Osteocyte (in vitro differentiated cells): ENCODE results near the gene TMCC3. TPM values are rescaled to one million over a fixed set of nuclear protein-coding genes. Genes with fewer than 3 reads are reported as not detected.

Experiments
- DNase-seq: peaks from one replicate; pipeline ENCODE4 v3.0.0; 2021; ENCODE audit warnings: mixed read lengths; ENCODE audit not compliant: unreplicated experiment; ENCODE audit errors: extremely low spot score
- H3K27ac Mint-ChIP-seq: one replicate; pipeline ENCODE4 v1.8.0; 2021; ENCODE audit warnings: mild to moderate bottlenecking, mixed read lengths; ENCODE audit not compliant: unreplicated experiment
- H3K27me3 Mint-ChIP-seq: one replicate; pipeline ENCODE4 v1.8.0; 2021; ENCODE audit warnings: mixed read lengths; ENCODE audit not compliant: unreplicated experiment
- H3K36me3 Mint-ChIP-seq: one replicate; pipeline ENCODE4 v1.8.0; 2021; ENCODE audit warnings: mixed read lengths; ENCODE audit not compliant: unreplicated experiment
- H3K4me1 Mint-ChIP-seq: one replicate; pipeline ENCODE4 v1.8.0; 2021; ENCODE audit warnings: mixed read lengths; ENCODE audit not compliant: unreplicated experiment
- H3K4me3 Mint-ChIP-seq: one replicate; pipeline ENCODE4 v1.8.0; 2021; ENCODE audit warnings: mild to moderate bottlenecking, moderate library complexity, mixed read lengths; ENCODE audit not compliant: unreplicated experiment
- H3K9me3 Mint-ChIP-seq: one replicate; pipeline ENCODE4 v1.8.0; 2021; ENCODE audit warnings: mixed read lengths; ENCODE audit not compliant: unreplicated experiment
- total RNA-seq: library from RNA; stranded (reverse); gene quantifications from 2 replicates; pipeline ENCODE4 v1.2.1, GENCODE V29; 2021
- TF ChIP-seq, protein P1 (sequence below): fragments of 200-600 bp; sonication (generic); IDR thresholded peaks from 2 replicates; pipeline ENCODE4 v1.5.0; 2021; ENCODE audit warnings: antibody characterized with exemption, mild to moderate bottlenecking, moderate library complexity

TMCC3 gene
- total RNA-seq, 1 donor from 2014 or later, result not detected

GRCh38 chr12:94566345-94566744 lies 84.0 kb downstream of the TMCC3 start:
- peaks cover 43% of the 10 kb centered on the region for H3K27me3 Mint-ChIP-seq
- H3K4me1 Mint-ChIP-seq, result peaks cover 7% of the 10 kb centered on the region
- no peaks in the 10 kb centered on the region for H3K9me3 Mint-ChIP-seq
- TF ChIP-seq, protein P1, sequence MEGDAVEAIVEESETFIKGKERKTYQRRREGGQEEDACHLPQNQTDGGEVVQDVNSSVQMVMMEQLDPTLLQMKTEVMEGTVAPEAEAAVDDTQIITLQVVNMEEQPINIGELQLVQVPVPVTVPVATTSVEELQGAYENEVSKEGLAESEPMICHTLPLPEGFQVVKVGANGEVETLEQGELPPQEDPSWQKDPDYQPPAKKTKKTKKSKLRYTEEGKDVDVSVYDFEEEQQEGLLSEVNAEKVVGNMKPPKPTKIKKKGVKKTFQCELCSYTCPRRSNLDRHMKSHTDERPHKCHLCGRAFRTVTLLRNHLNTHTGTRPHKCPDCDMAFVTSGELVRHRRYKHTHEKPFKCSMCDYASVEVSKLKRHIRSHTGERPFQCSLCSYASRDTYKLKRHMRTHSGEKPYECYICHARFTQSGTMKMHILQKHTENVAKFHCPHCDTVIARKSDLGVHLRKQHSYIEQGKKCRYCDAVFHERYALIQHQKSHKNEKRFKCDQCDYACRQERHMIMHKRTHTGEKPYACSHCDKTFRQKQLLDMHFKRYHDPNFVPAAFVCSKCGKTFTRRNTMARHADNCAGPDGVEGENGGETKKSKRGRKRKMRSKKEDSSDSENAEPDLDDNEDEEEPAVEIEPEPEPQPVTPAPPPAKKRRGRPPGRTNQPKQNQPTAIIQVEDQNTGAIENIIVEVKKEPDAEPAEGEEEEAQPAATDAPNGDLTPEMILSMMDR, result no peak
- no peaks in the 10 kb centered on the region for H3K36me3 Mint-ChIP-seq
- no peak for DNase-seq
- H3K4me3 Mint-ChIP-seq, result no peak overlapping the region
- no peak overlapping the region for H3K27ac Mint-ChIP-seq

- Mint-ChIP-seq H3K4me3 (no peak overlapping the region), H3K27me3 (peaks cover 46% of the 10 kb centered on the region), H3K36me3 (no peaks in the 10 kb centered on the region), H3K9me3 (no peaks in the 10 kb centered on the region), H3K27ac (no peak overlapping the region), H3K4me1 (peaks cover 14% of the 10 kb centered on the region)
- no peak for DNase-seq
- TF ChIP-seq, protein P1, result no peak
Observed at GRCh38 chr12:94565683-94566082, 84.7 kb downstream of the TMCC3 start.

DNA sequence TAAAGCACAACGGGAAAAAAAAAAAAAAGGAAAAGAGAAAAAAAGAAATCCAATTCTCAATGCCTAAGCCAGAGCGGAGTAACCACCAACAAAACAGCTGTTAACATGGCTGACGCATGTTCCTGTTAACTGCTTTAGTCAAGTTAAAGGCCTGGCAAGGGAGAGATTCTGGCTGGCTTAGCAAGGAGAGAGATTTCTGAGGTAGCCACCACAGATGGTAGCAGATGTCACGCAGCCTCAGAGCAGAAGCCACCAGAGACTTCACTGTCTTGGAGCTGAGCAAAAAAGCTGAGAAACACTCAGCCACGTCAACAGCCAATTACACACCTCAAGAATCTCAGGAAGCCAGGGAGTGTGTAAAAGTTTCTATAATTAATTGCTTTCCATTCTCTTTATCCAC lies 87.1 kb downstream of the TMCC3 start:
- no peak for DNase-seq
- Mint-ChIP-seq H3K27ac (no peak overlapping the region), H3K4me3 (no peak overlapping the region), H3K36me3 (no peaks in the 10 kb centered on the region), H3K27me3 (peaks cover 49% of the 10 kb centered on the region), H3K9me3 (no peaks in the 10 kb centered on the region), H3K4me1 (peaks cover 20% of the 10 kb centered on the region)
- TF ChIP-seq, protein P1, result no peak

GRCh38 chr12:94561943-94562411 lies 88.4 kb downstream of the TMCC3 start:
- no peak for DNase-seq
- Mint-ChIP-seq H3K27ac (no peak overlapping the region), H3K27me3 (peaks cover 51% of the 10 kb centered on the region), H3K36me3 (no peaks in the 10 kb centered on the region), H3K4me1 (peaks cover 20% of the 10 kb centered on the region), H3K9me3 (peaks cover 6% of the 10 kb centered on the region), H3K4me3 (no peak overlapping the region)
- TF ChIP-seq, protein P1, result no peak

DNA sequence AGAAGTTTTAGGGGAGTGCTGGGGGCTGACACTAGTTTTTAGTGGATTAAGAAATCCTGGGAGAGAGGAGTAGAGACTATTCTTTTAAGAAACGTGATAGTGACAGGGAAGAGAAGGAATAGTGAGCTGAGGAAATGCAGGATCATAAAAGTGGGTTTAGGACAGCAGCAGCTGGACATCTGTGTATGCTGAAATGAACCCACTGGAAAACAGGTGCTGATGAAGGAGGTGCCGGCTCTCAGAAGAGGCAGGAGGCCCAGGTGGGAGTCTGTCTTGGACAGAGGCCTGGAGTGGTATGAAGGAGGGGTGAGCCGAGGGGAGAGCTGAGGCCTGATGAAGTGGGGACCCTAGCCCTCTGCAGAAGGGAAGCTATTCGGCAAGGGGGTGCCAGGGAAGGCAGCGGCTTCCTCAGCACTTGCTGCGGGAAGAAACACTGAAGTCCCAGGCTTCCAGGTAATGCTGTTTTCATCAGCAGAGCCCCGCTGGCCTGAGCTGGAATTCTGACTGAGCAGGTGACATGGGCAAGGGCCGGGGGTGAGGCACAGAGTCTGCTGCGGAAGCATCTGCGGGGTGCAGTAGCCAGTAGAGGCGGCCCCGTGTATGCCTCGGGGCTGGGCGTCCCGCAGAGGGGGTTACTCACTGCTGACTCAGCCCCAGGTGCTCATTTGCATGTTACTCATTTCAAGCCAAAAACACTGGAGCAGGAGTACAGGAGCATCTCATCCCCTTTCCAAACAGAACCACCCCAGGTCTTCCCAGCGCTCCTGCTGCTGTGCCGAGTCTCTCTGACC lies 89.7 kb downstream of the TMCC3 start:
- Mint-ChIP-seq H3K27ac (no peak overlapping the region), H3K9me3 (peaks cover 6% of the 10 kb centered on the region), H3K36me3 (no peaks in the 10 kb centered on the region), H3K4me3 (no peak overlapping the region), H3K27me3 (peaks cover 56% of the 10 kb centered on the region), H3K4me1 (peaks cover 20% of the 10 kb centered on the region)
- no peak for DNase-seq
- TF ChIP-seq, protein P1, result no peak
